WTC11 (cell line): Measurements from ENCODE around the gene RNF148. TPM values are rescaled to one million over a fixed set of nuclear protein-coding genes. Genes with fewer than 3 reads are reported as not detected.
A peak's percentile ranks its signal among the peaks of the same experiment; 100 is the strongest.

Experiments used
- ATAC-seq: fragments of 200-7000 bp; cut with Tn5 transposase; 2 replicates; pipeline ENCODE4 v1.10.0; 2021; ENCODE audit warnings: mild to moderate bottlenecking, moderate library complexity
- Bru-seq: library from RNA; stranded (reverse); fragments of 400-500 nt; gene quantifications from one replicate; lab custom pipeline; 2021; lab: Mats Ljungman, UMichigan
- CTCF ChIA-PET: fragments of 300-600 bp; sonication (Branson Sonifier 250); formaldehyde crosslinking; loops from one replicate; lab custom pipeline; 2021; ENCODE audit warnings: antibody characterized with exemption; lab: Charles Lee
- POLR2A ChIA-PET: fragments of 350-600 bp; sonication (Branson Sonifier 250); formaldehyde crosslinking; loops from one replicate; lab custom pipeline; 2021; ENCODE audit warnings: antibody characterized with exemption; lab: Charles Lee
- DNase-seq: peaks from one replicate; pipeline ENCODE4 v3.0.0; 2021; ENCODE audit warnings: low spot score
- H3K27ac Mint-ChIP-seq: 2 replicates; pipeline ENCODE4 v1.8.0; 2021; ENCODE audit warnings: mixed read lengths
- H3K27me3 Mint-ChIP-seq: 2 replicates; pipeline ENCODE4 v1.8.0; 2021; ENCODE audit warnings: low read depth, mild to moderate bottlenecking, moderate library complexity, mixed read lengths
- H3K36me3 Mint-ChIP-seq: 2 replicates; pipeline ENCODE4 v1.8.0; 2021; ENCODE audit warnings: mixed read lengths
- H3K4me1 Mint-ChIP-seq: 2 replicates; pipeline ENCODE4 v1.8.0; 2022; ENCODE audit warnings: mixed read lengths
- H3K4me3 Mint-ChIP-seq: 2 replicates; pipeline ENCODE4 v1.8.0; 2021; ENCODE audit warnings: mild to moderate bottlenecking, moderate library complexity, mixed read lengths
- H3K9me3 Mint-ChIP-seq: 2 replicates; pipeline ENCODE4 v1.8.0; 2021; ENCODE audit warnings: mixed read lengths
- ERG ChIP-seq: fragments of 250-450 bp; sonication (Bioruptor Pico); IDR thresholded peaks from 2 replicates; pipeline ENCODE4 v1.8.0; 2021; ENCODE audit warnings: mild to moderate bottlenecking
- FOXK1 ChIP-seq: sonication (generic); formaldehyde crosslinking; IDR thresholded peaks from 2 replicates; pipeline ENCODE4 v1.8.0; 2022; ENCODE audit warnings: mild to moderate bottlenecking, moderate library complexity, missing genetic modification reagents
- GABPB1 ChIP-seq: sonication (generic); formaldehyde crosslinking; IDR thresholded peaks from 2 replicates; pipeline ENCODE4 v1.8.1; 2023; ENCODE audit warnings: mild to moderate bottlenecking, missing genetic modification reagents
- IRF2 ChIP-seq: sonication (generic); formaldehyde crosslinking; IDR thresholded peaks from 2 replicates; pipeline ENCODE4 v1.8.0; 2022; ENCODE audit warnings: low read depth, missing genetic modification reagents, borderline replicate concordance
- KAT7 ChIP-seq: sonication (generic); formaldehyde crosslinking; IDR thresholded peaks from 2 replicates; pipeline ENCODE4 v1.8.1; 2023; ENCODE audit warnings: missing genetic modification reagents, mild to moderate bottlenecking, borderline replicate concordance
- NFATC4 ChIP-seq: fragments of 250-450 bp; sonication (Bioruptor Pico); IDR thresholded peaks from 2 replicates; pipeline ENCODE4 v1.9.0; 2021; ENCODE audit warnings: mild to moderate bottlenecking
- RELA ChIP-seq: sonication (generic); formaldehyde crosslinking; IDR thresholded peaks from 2 replicates; pipeline ENCODE4 v1.8.1; 2022; ENCODE audit warnings: missing genetic modification reagents, mild to moderate bottlenecking, borderline replicate concordance
- RORB ChIP-seq: fragments of 250-450 bp; sonication (Bioruptor Pico); IDR thresholded peaks from 2 replicates; pipeline ENCODE4 v1.9.0; 2021; ENCODE audit warnings: mild to moderate bottlenecking
- SMAD4 ChIP-seq: sonication (generic); formaldehyde crosslinking; IDR thresholded peaks from 2 replicates; pipeline ENCODE4 v1.8.0; 2022; ENCODE audit warnings: mild to moderate bottlenecking, missing genetic modification reagents
- TEAD4 ChIP-seq: sonication (generic); formaldehyde crosslinking; IDR thresholded peaks from 2 replicates; pipeline ENCODE4 v1.8.0; 2022; ENCODE audit warnings: mild to moderate bottlenecking, missing genetic modification reagents
- USF2 ChIP-seq: sonication (generic); formaldehyde crosslinking; IDR thresholded peaks from 2 replicates; pipeline ENCODE4 v1.8.1; 2023; ENCODE audit warnings: mild to moderate bottlenecking, missing genetic modification reagents, moderate library complexity
- ZBTB21 ChIP-seq: sonication (generic); formaldehyde crosslinking; IDR thresholded peaks from 2 replicates; pipeline ENCODE4 v1.8.1; 2023; ENCODE audit warnings: mild to moderate bottlenecking, missing genetic modification reagents, borderline replicate concordance
- long read RNA-seq, 3 experiments: library from RNA in 1 of 3; library from capped mRNA in 1 of 3; library from polyadenylated mRNA in 1 of 3; unstranded in 2 of 3; stranded (forward) in 1 of 3; transcript quantifications; one replicate each; pipeline ENCODE4 v2.0.0, GENCODE V29; 2021
- total RNA-seq: library from RNA; stranded (reverse); gene quantifications from 3 replicates; pipeline ENCODE4 v1.2.3, GENCODE V29; 2021
- TF ChIP-seq, protein P1 (sequence below): sonication (generic); formaldehyde crosslinking; IDR thresholded peaks from 2 replicates; pipeline ENCODE4 v1.8.1; 2023; ENCODE audit warnings: mild to moderate bottlenecking, missing genetic modification reagents, moderate library complexity
- TF ChIP-seq, protein P2 (sequence below): fragments of 250-450 bp; sonication (Bioruptor Pico); IDR thresholded peaks from 2 replicates; pipeline ENCODE4 v1.9.0; 2021; ENCODE audit warnings: mild to moderate bottlenecking
- TF ChIP-seq, protein P3 (sequence below): sonication (generic); formaldehyde crosslinking; IDR thresholded peaks from 2 replicates; pipeline ENCODE4 v1.8.0; 2023; ENCODE audit warnings: missing genetic modification reagents, mild to moderate bottlenecking, borderline replicate concordance

Gene RNF148, protein sequence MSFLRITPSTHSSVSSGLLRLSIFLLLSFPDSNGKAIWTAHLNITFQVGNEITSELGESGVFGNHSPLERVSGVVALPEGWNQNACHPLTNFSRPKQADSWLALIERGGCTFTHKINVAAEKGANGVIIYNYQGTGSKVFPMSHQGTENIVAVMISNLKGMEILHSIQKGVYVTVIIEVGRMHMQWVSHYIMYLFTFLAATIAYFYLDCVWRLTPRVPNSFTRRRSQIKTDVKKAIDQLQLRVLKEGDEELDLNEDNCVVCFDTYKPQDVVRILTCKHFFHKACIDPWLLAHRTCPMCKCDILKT
- 0.17 to 0.32 TPM in 2 of 3 replicates, not detected in the other for total RNA-seq
- Bru-seq, nascent RNA: percentile 70 among the genes with signal in this experiment
- long read RNA-seq, experiment 1: 0 reads
- long read RNA-seq, experiment 2: 0 reads
- long read RNA-seq, experiment 3: 0 reads

- no peak for TF ChIP-seq IRF2 (CRISPR knock-in tag)
- Mint-ChIP-seq H3K27ac (no peak within 1 kb of the TSS), H3K4me1 (peaks cover 6% of the 10 kb centered on the region), H3K36me3 (no peaks in the 10 kb centered on the region), H3K9me3 (no peaks in the 10 kb centered on the region), H3K4me3 (no peak within 1 kb of the TSS), H3K27me3 (no peaks in the 10 kb centered on the region)
- DNase-seq (no peak), ATAC-seq (no peak)
- ChIA-PET CTCF (no interaction called here), POLR2A (no interaction called here)
Observed at GRCh38 chr7:122702872-122703510, at the start of gene RNF148. RNF148 (minus strand) TSS chr7:122702922; CDS start chr7:122702750, 172 bp downstream.

- ATAC-seq (no peak), DNase-seq (no peak)
- Mint-ChIP-seq H3K4me3 (no peak overlapping the region), H3K9me3 (no peaks in the 10 kb centered on the region), H3K36me3 (no peaks in the 10 kb centered on the region), H3K4me1 (peaks cover 53% of the 10 kb centered on the region), H3K27me3 (no peaks in the 10 kb centered on the region), H3K27ac (no peak overlapping the region)
- TF ChIP-seq ERG (CRISPR knock-in tag) (no peak), KAT7 (CRISPR knock-in tag) (no peak), USF2 (CRISPR knock-in tag) (no peak), NFATC4 (CRISPR knock-in tag) (no peak), RELA (no peak), SMAD4 (CRISPR knock-in tag) (no peak), ZBTB21 (CRISPR knock-in tag) (no peak), TEAD4 (no peak), RORB (CRISPR knock-in tag) (no peak), FOXK1 (CRISPR knock-in tag) (no peak), GABPB1 (CRISPR knock-in tag) (no peak)
- TF ChIP-seq, protein P1, sequence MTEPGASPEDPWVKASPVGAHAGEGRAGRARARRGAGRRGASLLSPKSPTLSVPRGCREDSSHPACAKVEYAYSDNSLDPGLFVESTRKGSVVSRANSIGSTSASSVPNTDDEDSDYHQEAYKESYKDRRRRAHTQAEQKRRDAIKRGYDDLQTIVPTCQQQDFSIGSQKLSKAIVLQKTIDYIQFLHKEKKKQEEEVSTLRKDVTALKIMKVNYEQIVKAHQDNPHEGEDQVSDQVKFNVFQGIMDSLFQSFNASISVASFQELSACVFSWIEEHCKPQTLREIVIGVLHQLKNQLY (CRISPR knock-in tag): no peak
- TF ChIP-seq, protein P2, sequence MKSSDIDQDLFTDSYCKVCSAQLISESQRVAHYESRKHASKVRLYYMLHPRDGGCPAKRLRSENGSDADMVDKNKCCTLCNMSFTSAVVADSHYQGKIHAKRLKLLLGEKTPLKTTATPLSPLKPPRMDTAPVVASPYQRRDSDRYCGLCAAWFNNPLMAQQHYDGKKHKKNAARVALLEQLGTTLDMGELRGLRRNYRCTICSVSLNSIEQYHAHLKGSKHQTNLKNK (CRISPR knock-in tag): no peak
- TF ChIP-seq, protein P3, sequence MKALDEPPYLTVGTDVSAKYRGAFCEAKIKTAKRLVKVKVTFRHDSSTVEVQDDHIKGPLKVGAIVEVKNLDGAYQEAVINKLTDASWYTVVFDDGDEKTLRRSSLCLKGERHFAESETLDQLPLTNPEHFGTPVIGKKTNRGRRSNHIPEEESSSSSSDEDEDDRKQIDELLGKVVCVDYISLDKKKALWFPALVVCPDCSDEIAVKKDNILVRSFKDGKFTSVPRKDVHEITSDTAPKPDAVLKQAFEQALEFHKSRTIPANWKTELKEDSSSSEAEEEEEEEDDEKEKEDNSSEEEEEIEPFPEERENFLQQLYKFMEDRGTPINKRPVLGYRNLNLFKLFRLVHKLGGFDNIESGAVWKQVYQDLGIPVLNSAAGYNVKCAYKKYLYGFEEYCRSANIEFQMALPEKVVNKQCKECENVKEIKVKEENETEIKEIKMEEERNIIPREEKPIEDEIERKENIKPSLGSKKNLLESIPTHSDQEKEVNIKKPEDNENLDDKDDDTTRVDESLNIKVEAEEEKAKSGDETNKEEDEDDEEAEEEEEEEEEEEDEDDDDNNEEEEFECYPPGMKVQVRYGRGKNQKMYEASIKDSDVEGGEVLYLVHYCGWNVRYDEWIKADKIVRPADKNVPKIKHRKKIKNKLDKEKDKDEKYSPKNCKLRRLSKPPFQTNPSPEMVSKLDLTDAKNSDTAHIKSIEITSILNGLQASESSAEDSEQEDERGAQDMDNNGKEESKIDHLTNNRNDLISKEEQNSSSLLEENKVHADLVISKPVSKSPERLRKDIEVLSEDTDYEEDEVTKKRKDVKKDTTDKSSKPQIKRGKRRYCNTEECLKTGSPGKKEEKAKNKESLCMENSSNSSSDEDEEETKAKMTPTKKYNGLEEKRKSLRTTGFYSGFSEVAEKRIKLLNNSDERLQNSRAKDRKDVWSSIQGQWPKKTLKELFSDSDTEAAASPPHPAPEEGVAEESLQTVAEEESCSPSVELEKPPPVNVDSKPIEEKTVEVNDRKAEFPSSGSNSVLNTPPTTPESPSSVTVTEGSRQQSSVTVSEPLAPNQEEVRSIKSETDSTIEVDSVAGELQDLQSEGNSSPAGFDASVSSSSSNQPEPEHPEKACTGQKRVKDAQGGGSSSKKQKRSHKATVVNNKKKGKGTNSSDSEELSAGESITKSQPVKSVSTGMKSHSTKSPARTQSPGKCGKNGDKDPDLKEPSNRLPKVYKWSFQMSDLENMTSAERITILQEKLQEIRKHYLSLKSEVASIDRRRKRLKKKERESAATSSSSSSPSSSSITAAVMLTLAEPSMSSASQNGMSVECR (CRISPR knock-in tag): no peak
- ChIA-PET CTCF (interaction anchor here (1.5 kb wide), 1 partner anchor 53 kb away, joined by 3 read pairs; no protein-coding TSS in a partner anchor), POLR2A (no interaction called here)
Observed at GRCh38 chr7:122750389-122750788, 47.7 kb upstream of the RNF148 start.
